HUES48 (cell line): ENCODE results near the gene ZNF724.
"Not testable (repeated sequence)": the region's sequence is repeated elsewhere in the genome, so short reads cannot be mapped to it uniquely, and the experiment has no call there.

ENCODE experiments used
- H3K27ac ChIP-seq: one replicate; pipeline ENCODE4 v1.7.0; 2013; ENCODE audit warnings: low read depth, low read length, inconsistent platforms
- H3K27me3 ChIP-seq: 2 replicates; pipeline ENCODE4 v1.6.1; 2013; ENCODE audit warnings: mild to moderate bottlenecking, low read length; ENCODE audit not compliant: control insufficient read depth, insufficient read depth
- H3K36me3 ChIP-seq: 2 replicates; pipeline ENCODE4 v1.6.1; 2013; ENCODE audit warnings: low read length; ENCODE audit not compliant: control insufficient read depth, insufficient read depth
- H3K4me1 ChIP-seq: 2 replicates; pipeline ENCODE4 v1.6.1; 2013; ENCODE audit warnings: mild to moderate bottlenecking, low read length; ENCODE audit not compliant: control insufficient read depth, insufficient read depth
- H3K4me3 ChIP-seq: 2 replicates; pipeline ENCODE4 v1.5.1; 2013; ENCODE audit warnings: mild to moderate bottlenecking, low read depth, low read length
- H3K9ac ChIP-seq: 2 replicates; pipeline ENCODE4 v1.6.1; 2013; ENCODE audit warnings: mild to moderate bottlenecking, low read depth, low read length, moderate library complexity
- H3K9me3 ChIP-seq: 2 replicates; pipeline ENCODE4 v1.6.1; 2013; ENCODE audit warnings: low read length; ENCODE audit not compliant: control insufficient read depth, insufficient read depth

Gene ZNF724

GRCh38 chr19:23273022-23273589 is 22.9 kb upstream of the ZNF724 start:
- Histone ChIP-seq H3K9me3 (no peaks in the 10 kb centered on the region), H3K36me3 (peaks cover 35% of the 10 kb centered on the region), H3K4me1 (peaks cover 7% of the 10 kb centered on the region), H3K27me3 (no peaks in the 10 kb centered on the region), H3K27ac (peak overlapping the region; percentile 98), H3K4me3 (peak overlapping the region; percentile 100), H3K9ac (peak overlapping the region; percentile 99)

DNA sequence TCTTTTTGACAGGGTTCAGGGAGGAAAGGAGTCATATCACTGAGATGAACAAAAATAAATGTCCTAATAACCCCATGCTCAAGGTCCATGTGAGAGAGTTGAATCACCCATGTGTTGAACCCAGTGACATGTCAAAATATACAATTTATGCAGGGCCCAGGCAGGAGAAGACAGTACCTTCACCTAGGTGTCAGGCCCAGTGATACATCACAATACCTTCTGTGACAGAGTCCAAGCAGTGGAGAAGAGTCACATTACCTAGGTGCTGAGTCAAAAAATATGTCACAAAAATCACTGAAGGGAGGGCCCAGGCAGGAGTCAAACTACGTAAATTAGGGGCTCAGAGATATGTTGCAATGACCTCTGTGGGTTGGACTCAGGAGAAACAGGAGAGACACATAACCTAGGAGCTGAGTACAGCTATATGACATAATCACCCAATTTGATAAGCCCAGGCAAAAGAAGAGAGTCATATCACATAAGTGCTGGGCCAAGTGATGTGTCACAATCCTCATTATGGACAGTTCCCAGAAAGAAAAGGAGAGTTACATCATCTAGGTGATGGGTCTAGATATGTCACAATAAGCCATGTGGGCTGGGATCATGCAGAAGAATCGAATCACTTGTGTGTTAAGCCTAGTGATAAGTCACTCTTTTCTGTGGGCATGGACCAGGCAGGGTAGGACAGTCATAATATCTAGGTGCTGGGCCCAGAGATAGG is 13.8 kb upstream of the ZNF724 start:
- Histone ChIP-seq H3K4me3 (no peak overlapping the region), H3K9me3 (no peaks in the 10 kb centered on the region), H3K27me3 (no peaks in the 10 kb centered on the region), H3K4me1 (no peaks in the 10 kb centered on the region), H3K9ac (no peak overlapping the region), H3K27ac (no peak overlapping the region), H3K36me3 (peaks cover 84% of the 10 kb centered on the region)

GRCh38 chr19:23263396-23263795 is 13.2 kb upstream of the ZNF724 start:
- peaks cover 84% of the 10 kb centered on the region for H3K36me3 ChIP-seq
- H3K27me3 ChIP-seq, result no peaks in the 10 kb centered on the region
- no peaks in the 10 kb centered on the region for H3K9me3 ChIP-seq
- no peak overlapping the region for H3K9ac ChIP-seq
- no peak overlapping the region for H3K27ac ChIP-seq
- no peaks in the 10 kb centered on the region for H3K4me1 ChIP-seq
- H3K4me3 ChIP-seq, result no peak overlapping the region

DNA sequence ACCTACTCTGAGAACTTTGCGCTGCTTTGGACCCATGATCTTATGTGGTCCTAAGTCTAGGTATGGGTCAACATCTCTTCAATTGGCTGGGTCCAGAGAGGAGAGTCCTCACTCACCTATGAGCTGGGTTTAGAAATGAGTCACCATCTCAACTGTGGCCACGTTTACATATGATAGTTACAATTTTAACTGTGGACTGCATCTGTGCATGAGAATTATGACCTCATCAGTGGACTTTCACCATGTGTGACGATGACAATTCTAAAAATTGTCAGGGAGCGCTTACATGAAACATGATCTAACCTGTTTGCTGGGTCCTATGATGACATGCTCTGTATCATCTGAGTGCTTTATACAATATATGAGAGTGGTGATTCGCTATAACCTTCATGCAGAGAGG is 12.7 kb upstream of the ZNF724 start:
- H3K36me3 ChIP-seq, result peaks cover 79% of the 10 kb centered on the region

GRCh38 chr19:23261496-23262020 is 11.4 kb upstream of the ZNF724 start:
- Histone ChIP-seq H3K4me1 (no peaks in the 10 kb centered on the region), H3K36me3 (peaks cover 66% of the 10 kb centered on the region), H3K27me3 (no peaks in the 10 kb centered on the region), H3K9ac (no peak overlapping the region), H3K27ac (no peak overlapping the region), H3K9me3 (no peaks in the 10 kb centered on the region), H3K4me3 (no peak overlapping the region)

More for the DNA sequence above, 12.7 kb upstream of the ZNF724 start:
- no peaks in the 10 kb centered on the region for H3K9me3 ChIP-seq
- H3K9ac ChIP-seq, result no peak overlapping the region
- H3K27ac ChIP-seq, result no peak overlapping the region
- H3K4me1 ChIP-seq, result no peaks in the 10 kb centered on the region
- H3K4me3 ChIP-seq, result no peak overlapping the region
- no peaks in the 10 kb centered on the region for H3K27me3 ChIP-seq

DNA sequence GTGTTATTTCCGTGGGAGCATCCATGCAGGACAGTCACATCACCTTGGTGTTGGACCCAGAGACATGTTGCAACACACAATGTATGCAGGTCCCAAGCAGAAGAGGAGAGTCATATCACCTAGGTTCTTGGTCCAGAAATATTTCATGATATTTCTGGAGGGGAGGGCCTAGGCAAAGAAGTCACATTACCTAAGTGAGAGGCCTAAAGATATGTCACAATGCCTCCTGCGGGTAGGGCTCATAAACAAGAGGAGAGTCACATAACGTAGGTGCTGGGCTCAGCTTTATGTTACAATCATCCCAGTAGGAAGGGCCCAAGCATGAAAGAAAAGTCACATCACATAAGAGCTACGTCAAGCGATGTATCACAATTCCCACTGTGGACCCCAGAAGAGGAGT is 10.8 kb upstream of the ZNF724 start:
- Histone ChIP-seq H3K9ac (no peak overlapping the region), H3K9me3 (no peaks in the 10 kb centered on the region), H3K36me3 (peaks cover 62% of the 10 kb centered on the region), H3K4me1 (no peaks in the 10 kb centered on the region), H3K27me3 (no peaks in the 10 kb centered on the region), H3K27ac (no peak overlapping the region), H3K4me3 (no peak overlapping the region)

- H3K27me3 ChIP-seq, result no peaks in the 10 kb centered on the region
- no peaks in the 10 kb centered on the region for H3K9me3 ChIP-seq
- H3K27ac ChIP-seq, result no peak overlapping the region
- H3K36me3 ChIP-seq, result peaks cover 59% of the 10 kb centered on the region
- no peaks in the 10 kb centered on the region for H3K4me1 ChIP-seq
- H3K9ac ChIP-seq, result no peak overlapping the region
- no peak overlapping the region for H3K4me3 ChIP-seq
Observed at GRCh38 chr19:23259961-23260360, 9.8 kb upstream of the ZNF724 start.

DNA sequence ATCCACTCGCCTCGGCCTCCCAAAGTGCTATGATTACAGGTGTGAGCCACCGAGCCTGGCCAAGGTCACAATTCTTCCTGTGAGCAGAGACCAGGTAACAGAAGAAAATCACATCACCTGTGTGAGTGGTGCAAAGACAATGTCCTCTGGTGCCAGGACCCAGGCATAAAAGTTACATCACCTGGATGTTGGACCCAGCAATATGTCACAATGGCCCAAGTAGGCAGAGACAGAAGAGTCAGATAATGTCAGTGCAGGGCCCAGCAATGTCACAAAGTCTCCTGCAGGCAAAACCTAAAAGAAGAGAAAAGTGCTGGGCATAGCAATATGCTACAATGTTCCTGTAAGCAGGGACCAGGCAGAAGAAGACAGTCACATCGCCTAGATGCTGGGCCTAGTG is 5.5 kb upstream of the ZNF724 start:
- Histone ChIP-seq H3K36me3 (peaks cover 21% of the 10 kb centered on the region), H3K9ac (no peak overlapping the region), H3K4me1 (peaks cover 7% of the 10 kb centered on the region)

GRCh38 chr19:23254141-23254910 is 4.1 kb upstream of the ZNF724 start:
- Histone ChIP-seq H3K4me3 (no peak overlapping the region), H3K36me3 (peaks cover 8% of the 10 kb centered on the region), H3K9ac (no peak overlapping the region), H3K27me3 (no peaks in the 10 kb centered on the region), H3K4me1 (peaks cover 7% of the 10 kb centered on the region), H3K9me3 (no peaks in the 10 kb centered on the region), H3K27ac (peak overlapping the region; percentile 50)

More for the DNA sequence above, 5.5 kb upstream of the ZNF724 start:
- no peak overlapping the region for H3K4me3 ChIP-seq
- no peak overlapping the region for H3K27ac ChIP-seq
- H3K27me3 ChIP-seq, result no peaks in the 10 kb centered on the region
- H3K9me3 ChIP-seq, result no peaks in the 10 kb centered on the region

DNA sequence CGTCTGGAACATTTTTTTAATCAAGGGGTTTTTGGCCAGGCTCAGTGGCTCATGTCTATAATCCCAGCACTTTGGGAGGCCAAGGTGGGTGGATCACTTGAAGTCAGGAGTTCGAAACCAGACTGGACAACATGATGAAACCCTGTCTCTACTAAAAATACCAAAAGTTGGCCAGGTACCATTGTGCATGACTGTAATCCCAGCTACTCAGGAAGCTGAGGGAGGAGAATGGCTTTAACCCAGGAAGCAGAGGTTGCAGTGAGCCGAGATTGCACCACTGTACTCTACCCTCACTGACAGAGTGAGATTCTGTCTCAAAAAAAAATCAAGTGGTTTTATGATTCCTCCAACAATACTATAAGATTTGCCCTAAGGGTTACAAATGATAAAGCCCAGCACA is 3.1 kb upstream of the ZNF724 start:
- H3K4me3 ChIP-seq, H3K9me3 ChIP-seq, H3K9ac ChIP-seq, H3K4me1 ChIP-seq, H3K27ac ChIP-seq, H3K36me3 ChIP-seq, H3K27me3 ChIP-seq: not testable (repeated sequence)

GRCh38 chr19:23241419-23241818 is 8.8 kb downstream of the ZNF724 start:
- no peaks in the 10 kb centered on the region for H3K4me1 ChIP-seq
- no peak overlapping the region for H3K9ac ChIP-seq
- H3K9me3 ChIP-seq, result peaks cover 9% of the 10 kb centered on the region
- H3K4me3 ChIP-seq, result no peak overlapping the region
- H3K27ac ChIP-seq, result no peak overlapping the region
- peaks cover 82% of the 10 kb centered on the region for H3K36me3 ChIP-seq
- H3K27me3 ChIP-seq, result no peaks in the 10 kb centered on the region
